OCI-LY1 (cell line): ENCODE data around the gene LPIN3.

Experiments used
- H2AFZ ChIP-seq: fragments of 200-600 bp; sonication (generic), shearing (Covaris generic); 2 replicates; pipeline ENCODE4 v1.6.0; 2014; ENCODE audit warnings: antibody characterized with exemption, mild to moderate bottlenecking, low read length
- H3F3A ChIP-seq: fragments of 200-600 bp; sonication (generic), shearing (Covaris generic); 2 replicates; pipeline ENCODE4 v1.6.0; 2014; ENCODE audit warnings: mild to moderate bottlenecking, antibody characterized with exemption, low read length, moderate library complexity; ENCODE audit not compliant: insufficient read depth
- H3K27ac ChIP-seq: fragments of 200-600 bp; sonication (generic); 2 replicates; pipeline ENCODE4 v1.5.1; 2014; ENCODE audit warnings: low read length, mixed run types, mild to moderate bottlenecking, low read depth; ENCODE audit not compliant: poor library complexity, severe bottlenecking
- H3K27me3 ChIP-seq: fragments of 200-600 bp; sonication (generic); 2 replicates; pipeline ENCODE4 v1.6.0; 2014; ENCODE audit warnings: antibody characterized with exemption, mild to moderate bottlenecking, low read length, moderate library complexity; ENCODE audit not compliant: insufficient read depth
- H3K36me3 ChIP-seq: fragments of 200-600 bp; sonication (generic); 2 replicates; pipeline ENCODE4 v1.6.1; 2014; ENCODE audit warnings: mild to moderate bottlenecking, antibody characterized with exemption, low read length, moderate library complexity, mixed read lengths; ENCODE audit not compliant: insufficient read depth
- H3K4me1 ChIP-seq: fragments of 200-600 bp; sonication (generic); 2 replicates; pipeline ENCODE4 v1.5.1; 2014; ENCODE audit warnings: mild to moderate bottlenecking, low read length, moderate library complexity; ENCODE audit not compliant: insufficient read depth, severe bottlenecking
- H3K4me2 ChIP-seq: fragments of 200-600 bp; sonication (generic), shearing (Covaris generic); 2 replicates; pipeline ENCODE4 v1.6.1; 2014; ENCODE audit warnings: low read length
- H3K4me3 ChIP-seq: fragments of 200-600 bp; sonication (generic); 2 replicates; pipeline ENCODE4 v1.5.1; 2014; ENCODE audit warnings: low read length, low read depth, mild to moderate bottlenecking, mixed read lengths; ENCODE audit not compliant: poor library complexity, severe bottlenecking
- H3K79me2 ChIP-seq: fragments of 200-600 bp; shearing (Covaris generic); 2 replicates; pipeline ENCODE4 v1.6.1; 2016; ENCODE audit warnings: mixed run types, low read length, mixed read lengths; ENCODE audit not compliant: insufficient read depth
- H3K9ac ChIP-seq: fragments of 200-600 bp; sonication (generic), shearing (Covaris generic); 2 replicates; pipeline ENCODE4 v1.6.1; 2014; ENCODE audit warnings: mild to moderate bottlenecking, low read length, mixed read lengths
- H3K9me2 ChIP-seq: fragments of 200-600 bp; sonication (generic), shearing (Covaris generic); 2 replicates; pipeline ENCODE4 v1.6.1; 2014; ENCODE audit warnings: low read depth, mild to moderate bottlenecking, low read length, mixed read lengths
- H3K9me3 ChIP-seq: fragments of 200-600 bp; shearing (Covaris generic); 2 replicates; pipeline ENCODE4 v1.6.1; 2014; ENCODE audit warnings: low read length, mixed read lengths
- H4K20me1 ChIP-seq: fragments of 200-600 bp; sonication (generic), shearing (Covaris generic); 2 replicates; pipeline ENCODE4 v1.6.0; 2016; ENCODE audit warnings: mild to moderate bottlenecking, low read length; ENCODE audit not compliant: insufficient read depth
- EZH2 ChIP-seq: fragments of 200-600 bp; sonication (generic), shearing (Covaris generic); IDR thresholded peaks from 2 replicates; pipeline ENCODE4 v1.8.0; 2017; ENCODE audit warnings: borderline replicate concordance, mixed run types, mild to moderate bottlenecking, antibody characterized with exemption, low read length, moderate library complexity, mixed read lengths
- TF ChIP-seq, protein P1 (sequence below): fragments of 200-600 bp; sonication (generic), shearing (Covaris generic); IDR thresholded peaks from 2 replicates; pipeline ENCODE4 v1.5.1; 2017; ENCODE audit warnings: mild to moderate bottlenecking, antibody characterized with exemption, low read length, moderate library complexity, mixed read lengths

The LPIN3 gene

DNA sequence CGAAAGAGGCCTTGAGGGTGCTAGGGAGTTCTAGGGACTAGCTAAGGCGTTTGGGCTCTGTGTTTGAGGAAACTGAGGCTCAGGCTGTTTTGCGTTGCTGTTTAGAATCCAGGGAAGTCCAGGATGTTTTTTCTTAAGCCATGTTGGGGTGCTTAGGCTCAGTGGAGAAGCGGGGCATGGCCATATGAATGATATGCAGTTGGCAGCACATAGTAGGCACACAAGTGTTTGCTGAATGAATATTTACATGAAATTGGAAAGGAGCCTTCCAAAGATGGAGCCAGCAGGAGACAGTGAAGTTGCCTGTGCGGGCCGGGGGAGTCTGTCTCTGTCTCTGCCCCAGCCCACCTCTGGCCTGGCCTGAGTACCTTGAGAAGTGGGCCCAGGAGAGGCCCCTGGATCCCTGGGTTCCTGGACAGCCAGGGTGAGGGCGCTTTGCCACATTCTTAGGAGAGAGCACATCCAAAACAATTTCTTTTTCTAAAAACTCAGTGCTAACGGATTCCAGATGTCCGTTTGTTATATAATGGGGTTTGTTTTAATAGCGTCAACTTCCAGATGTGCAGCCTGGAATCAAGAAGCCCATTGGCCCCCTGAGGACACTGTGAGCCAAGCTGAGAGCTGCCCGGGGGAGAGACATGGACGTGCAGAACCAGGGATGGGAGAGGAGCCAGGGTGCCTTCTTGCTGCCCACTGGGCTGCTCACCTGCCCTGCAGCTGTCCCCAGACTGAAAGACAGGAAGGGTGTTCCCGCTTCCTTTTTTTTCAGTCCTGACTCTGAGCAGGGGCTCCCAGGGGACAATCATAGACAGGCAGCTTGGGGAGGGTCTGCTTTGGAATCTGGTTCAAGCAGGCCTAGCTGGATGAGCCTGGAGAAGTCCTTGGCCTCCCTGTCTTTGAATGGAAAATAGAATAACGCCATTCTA lies 46.1 kb downstream of the LPIN3 start:
- H3K36me3 ChIP-seq: no peaks in the 10 kb centered on the region
- no peaks in the 10 kb centered on the region for H3K79me2 ChIP-seq
- H3K4me1 ChIP-seq: no peaks in the 10 kb centered on the region
- TF ChIP-seq, protein P1, sequence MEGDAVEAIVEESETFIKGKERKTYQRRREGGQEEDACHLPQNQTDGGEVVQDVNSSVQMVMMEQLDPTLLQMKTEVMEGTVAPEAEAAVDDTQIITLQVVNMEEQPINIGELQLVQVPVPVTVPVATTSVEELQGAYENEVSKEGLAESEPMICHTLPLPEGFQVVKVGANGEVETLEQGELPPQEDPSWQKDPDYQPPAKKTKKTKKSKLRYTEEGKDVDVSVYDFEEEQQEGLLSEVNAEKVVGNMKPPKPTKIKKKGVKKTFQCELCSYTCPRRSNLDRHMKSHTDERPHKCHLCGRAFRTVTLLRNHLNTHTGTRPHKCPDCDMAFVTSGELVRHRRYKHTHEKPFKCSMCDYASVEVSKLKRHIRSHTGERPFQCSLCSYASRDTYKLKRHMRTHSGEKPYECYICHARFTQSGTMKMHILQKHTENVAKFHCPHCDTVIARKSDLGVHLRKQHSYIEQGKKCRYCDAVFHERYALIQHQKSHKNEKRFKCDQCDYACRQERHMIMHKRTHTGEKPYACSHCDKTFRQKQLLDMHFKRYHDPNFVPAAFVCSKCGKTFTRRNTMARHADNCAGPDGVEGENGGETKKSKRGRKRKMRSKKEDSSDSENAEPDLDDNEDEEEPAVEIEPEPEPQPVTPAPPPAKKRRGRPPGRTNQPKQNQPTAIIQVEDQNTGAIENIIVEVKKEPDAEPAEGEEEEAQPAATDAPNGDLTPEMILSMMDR: no peak
- no peak for TF ChIP-seq EZH2
- no peaks in the 10 kb centered on the region for H4K20me1 ChIP-seq
- no peaks in the 10 kb centered on the region for H3F3A ChIP-seq
- H3K9ac ChIP-seq: no peak overlapping the region
- H3K9me2 ChIP-seq: no peaks in the 10 kb centered on the region
- H3K9me3 ChIP-seq: no peaks in the 10 kb centered on the region
- H3K27me3 ChIP-seq: no peaks in the 10 kb centered on the region
- H3K4me2 ChIP-seq: no peak overlapping the region
- H2AFZ ChIP-seq: no peak overlapping the region
- H3K27ac ChIP-seq: no peak overlapping the region
- H3K4me3 ChIP-seq: no peak overlapping the region

DNA sequence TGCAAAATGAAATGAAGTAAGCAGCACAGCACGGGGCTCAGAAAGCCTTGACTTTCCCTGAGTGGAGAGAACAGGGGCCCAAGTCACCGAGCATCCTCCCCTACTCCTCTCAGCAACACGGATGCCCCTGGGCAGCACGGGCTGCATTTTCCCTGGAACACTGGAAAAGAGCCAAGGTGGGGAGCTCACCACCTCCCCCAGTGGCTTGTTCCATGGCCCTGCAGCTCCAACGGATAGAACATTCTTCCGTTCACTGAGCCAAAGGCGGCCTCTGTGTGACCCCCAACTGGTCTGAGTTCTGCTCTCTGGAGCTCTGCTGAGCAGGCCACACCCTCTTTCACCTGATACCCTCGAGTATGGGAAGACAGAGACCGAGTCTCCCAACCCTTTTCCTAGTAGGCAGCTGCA lies 46.8 kb downstream of the LPIN3 start:
- TF ChIP-seq EZH2: no peak
- TF ChIP-seq, protein P1: no peak
- Histone ChIP-seq H2AFZ (no peak overlapping the region), H3K4me3 (no peak overlapping the region), H3K9me2 (no peaks in the 10 kb centered on the region), H3K36me3 (no peaks in the 10 kb centered on the region), H3F3A (no peaks in the 10 kb centered on the region), H3K4me1 (no peaks in the 10 kb centered on the region), H3K27ac (no peak overlapping the region), H3K27me3 (no peaks in the 10 kb centered on the region), H3K9me3 (no peaks in the 10 kb centered on the region), H3K79me2 (no peaks in the 10 kb centered on the region), H3K9ac (no peak overlapping the region), H3K4me2 (no peak overlapping the region), H4K20me1 (no peaks in the 10 kb centered on the region)

DNA sequence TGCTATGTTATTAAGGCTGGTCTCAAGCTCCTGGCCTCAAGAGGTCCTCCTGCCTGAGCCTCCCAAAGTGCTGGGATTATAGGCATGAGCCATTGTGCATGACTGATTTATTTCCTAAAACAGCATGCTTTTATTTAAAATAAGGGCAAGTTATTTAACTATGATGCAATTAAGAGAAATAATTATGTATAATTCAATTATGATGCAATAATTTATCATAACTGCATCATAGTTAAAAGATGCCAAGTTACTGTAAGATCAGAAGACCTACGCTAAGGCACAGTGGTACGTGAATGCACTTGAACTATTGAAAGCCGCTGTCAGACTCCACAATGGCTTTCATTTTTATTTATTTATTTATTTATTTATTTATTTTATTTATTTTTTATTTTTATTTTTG lies 50.3 kb downstream of the LPIN3 start:
- no peaks in the 10 kb centered on the region for H3K79me2 ChIP-seq
- H3K9ac ChIP-seq: no peak overlapping the region
- no peaks in the 10 kb centered on the region for H3F3A ChIP-seq
- H3K9me3 ChIP-seq: no peaks in the 10 kb centered on the region
- no peaks in the 10 kb centered on the region for H4K20me1 ChIP-seq
- H3K27me3 ChIP-seq: no peaks in the 10 kb centered on the region
- H3K4me3 ChIP-seq: no peak overlapping the region
- H3K4me1 ChIP-seq: no peaks in the 10 kb centered on the region
- H3K9me2 ChIP-seq: no peaks in the 10 kb centered on the region
- no peaks in the 10 kb centered on the region for H3K36me3 ChIP-seq
- TF ChIP-seq EZH2: no peak
- TF ChIP-seq, protein P1: no peak
- no peak overlapping the region for H3K4me2 ChIP-seq
- H2AFZ ChIP-seq: no peak overlapping the region
- no peak overlapping the region for H3K27ac ChIP-seq
